Lung microvascular endothelial cell (primary cell): Measurements from ENCODE around the gene KCTD16. TPM values are rescaled to one million over a fixed set of nuclear protein-coding genes. Genes with fewer than 3 reads are reported as not detected.

Experiments
- DNase-seq, 2 donors: peaks; one replicate each; pipeline versions ENCODE4 v3.0.0 to v3.0.0-alpha.2; 2010; ENCODE audit warnings: low read depth in 2 of 2
- total RNA-seq: library from RNA; depleted of rRNA; stranded (reverse); fragments of >200 nt; gene quantifications from 2 replicates; pipeline ENCODE4 v1.2.1, GENCODE V29; 2014

The KCTD16 gene
- total RNA-seq, 1 donor from 2014 or later, result under 0.01 TPM

DNA sequence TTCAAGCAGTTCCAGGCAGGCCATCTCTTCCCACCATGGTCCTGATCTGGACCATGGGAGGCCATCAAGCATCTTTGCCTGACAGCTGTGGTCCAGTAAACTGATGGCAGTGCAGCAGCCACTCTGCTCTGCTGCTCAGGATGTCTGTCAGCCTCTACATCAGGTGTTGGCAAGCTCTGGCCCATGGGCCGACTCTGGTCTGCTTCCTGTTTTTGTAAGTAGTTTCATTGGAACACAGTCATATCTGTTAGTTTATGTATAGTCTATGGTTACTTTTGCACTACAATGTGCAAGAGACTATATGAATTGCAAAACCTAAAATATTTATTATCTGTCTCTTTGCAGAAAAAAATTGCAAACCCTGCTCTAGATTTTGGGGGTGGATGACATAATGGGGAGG lies 225.0 kb downstream of the KCTD16 start:
- DNase-seq, result no peak

DNA sequence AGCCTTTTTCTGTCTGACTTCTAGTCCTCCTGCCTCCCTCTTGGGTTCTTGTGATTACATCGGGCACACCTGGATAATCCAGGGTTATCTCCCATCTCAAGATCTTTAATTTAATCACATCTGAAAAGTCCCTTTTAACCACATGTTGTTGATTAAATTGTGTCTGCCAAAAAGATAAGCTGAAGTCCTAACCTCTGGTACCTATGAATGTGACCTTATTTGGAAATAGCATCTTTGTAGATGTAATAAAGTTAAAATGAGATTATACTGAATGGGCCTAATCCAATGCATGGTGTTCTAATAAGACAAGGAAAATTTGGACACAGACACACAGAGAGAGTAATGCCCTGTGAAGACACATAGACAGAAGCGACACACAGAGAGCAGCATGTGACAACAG lies 232.4 kb downstream of the KCTD16 start:
- DNase-seq, result no peak

GRCh38 chr5:144403817-144404420 lies 233.2 kb downstream of the KCTD16 start:
- DNase-seq, result no peak

GRCh38 chr5:144404672-144405071 lies 234.0 kb downstream of the KCTD16 start:
- DNase-seq, result no peak

DNA sequence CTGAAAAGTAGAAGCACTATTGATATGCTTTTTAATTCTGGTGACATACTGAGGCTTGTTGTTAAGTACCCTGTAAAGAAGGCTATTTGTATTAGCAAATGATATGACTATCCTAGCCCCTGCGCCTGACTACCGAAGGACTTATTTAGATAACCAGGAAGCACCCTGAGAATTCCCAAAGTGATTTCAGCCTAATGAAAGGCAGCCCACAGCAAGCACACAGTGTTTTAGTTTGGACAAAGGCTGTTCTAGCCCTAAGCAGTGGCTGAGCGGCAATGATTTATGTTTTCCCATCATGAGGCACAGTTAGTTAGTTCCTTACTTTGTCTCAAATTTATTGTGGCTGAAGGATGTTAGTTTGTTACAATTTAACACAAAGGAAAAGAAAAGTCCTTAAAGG lies 235.3 kb downstream of the KCTD16 start:
- DNase-seq, result no peak

- no peak for DNase-seq
Measured at GRCh38 chr5:144406442-144406841, 235.8 kb downstream of the KCTD16 start.

DNA sequence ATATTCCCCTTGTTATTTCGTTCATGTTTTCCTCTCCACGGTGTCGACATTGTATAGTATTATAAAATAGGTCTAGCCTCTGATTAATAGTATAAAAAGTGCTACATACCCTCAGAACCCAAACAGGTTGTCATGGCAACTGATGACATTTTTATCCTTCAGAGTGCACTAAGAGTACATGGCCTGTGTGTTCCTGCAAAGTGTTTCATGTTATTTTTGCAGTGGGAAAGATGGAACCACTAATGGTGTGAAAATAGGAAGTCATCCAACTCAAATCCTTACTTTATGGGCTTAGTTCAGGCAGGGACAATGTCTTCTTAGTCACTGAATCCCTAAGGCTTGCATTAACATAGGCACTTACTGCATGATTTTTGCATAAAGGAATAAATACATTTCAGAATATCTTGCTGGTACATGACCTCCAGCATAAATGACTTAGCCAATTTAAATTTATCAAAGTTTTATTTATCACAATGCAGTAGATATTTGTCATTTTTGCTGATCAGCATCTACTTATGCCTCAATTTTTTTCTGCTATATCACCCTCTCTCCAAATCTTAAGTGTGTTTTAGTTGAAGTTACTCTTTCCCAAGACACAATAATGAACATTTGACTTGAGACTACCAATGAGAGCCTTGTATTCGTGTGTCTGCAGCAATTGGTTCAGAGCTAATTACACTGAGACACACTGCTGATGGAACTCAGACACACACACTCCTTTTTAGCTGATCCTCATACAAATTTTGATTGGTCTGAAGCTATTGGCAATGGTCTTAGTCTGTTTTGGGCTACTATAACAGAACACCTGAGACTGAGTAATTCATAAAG lies 243.7 kb downstream of the KCTD16 start:
- DNase-seq, result no peak

GRCh38 chr5:144416196-144416595 lies 245.5 kb downstream of the KCTD16 start:
- DNase-seq, result no peak

- DNase-seq, result no peak
Measured at GRCh38 chr5:144418719-144419118, 248.0 kb downstream of the KCTD16 start.

- no peak for DNase-seq
Measured at GRCh38 chr5:144421411-144421810, 250.7 kb downstream of the KCTD16 start.

DNA sequence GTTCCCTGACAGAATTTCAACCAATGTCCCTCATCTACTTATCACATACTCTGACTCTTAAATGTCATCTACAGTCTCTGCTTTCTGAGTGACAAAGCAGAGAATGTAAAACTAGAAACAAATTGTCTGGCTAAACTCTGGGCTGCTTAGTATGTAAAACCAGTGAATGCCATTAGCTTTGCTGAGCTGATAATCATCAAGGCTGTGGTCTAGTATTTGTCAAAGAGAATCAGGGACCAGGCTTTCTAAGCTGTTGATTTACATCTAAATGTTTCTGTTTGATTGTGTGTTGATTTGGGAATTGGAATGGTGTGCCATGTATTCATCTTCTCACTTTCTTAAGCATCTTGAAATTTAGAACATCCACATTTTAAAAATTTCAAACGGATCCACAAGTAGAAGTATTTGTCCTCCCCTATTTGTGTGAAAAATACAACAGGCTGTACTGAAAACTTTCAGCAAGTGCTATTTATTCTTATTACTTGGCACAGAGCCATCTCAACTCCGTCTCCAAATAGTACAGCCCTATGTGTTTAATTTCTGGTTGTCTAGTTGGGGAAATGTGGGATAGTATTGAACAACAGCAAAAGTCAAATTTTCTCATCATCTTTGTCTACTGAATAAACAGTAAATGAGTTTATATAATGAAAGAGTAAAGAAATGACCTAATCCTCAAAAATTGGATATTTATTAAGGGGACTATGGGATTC lies 251.5 kb downstream of the KCTD16 start:
- DNase-seq, result no peak

DNA sequence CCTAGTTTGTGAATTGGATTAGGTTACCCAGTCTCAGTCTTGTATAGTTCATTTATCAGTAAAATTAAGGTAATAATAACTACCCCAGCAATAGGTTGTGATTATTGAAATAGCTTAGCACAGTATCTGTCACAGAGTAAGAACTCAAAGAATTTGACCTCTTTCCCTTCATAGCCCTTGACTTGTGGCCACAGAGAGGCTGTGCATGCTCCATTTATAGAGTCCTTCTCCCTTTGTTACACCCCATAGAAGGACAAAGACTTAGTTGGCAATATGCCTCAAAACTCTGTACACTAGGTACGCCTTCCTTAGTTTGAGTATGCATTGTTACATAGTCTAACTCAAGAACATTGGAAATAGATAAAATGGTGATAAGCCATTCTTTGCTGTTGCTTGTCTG lies 257.2 kb downstream of the KCTD16 start:
- no peak for DNase-seq

DNA sequence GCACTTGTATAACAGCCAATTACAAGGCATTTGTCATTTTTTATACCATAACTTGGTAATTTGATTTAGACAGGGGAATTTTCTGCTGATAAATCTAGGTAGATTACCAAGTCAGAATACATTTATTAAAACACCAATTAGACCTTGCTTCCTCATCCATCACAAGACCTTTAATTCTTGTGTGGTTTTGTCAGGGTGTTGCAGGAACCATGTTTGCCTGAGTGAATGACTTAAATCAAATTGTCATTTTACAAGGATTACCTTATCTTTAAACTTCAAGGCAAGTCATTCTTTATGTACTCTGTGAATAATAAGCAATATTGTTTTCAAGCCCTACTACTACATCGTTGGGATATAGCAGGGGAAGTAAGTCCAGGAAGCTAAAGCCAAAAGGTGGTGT lies 257.7 kb downstream of the KCTD16 start:
- DNase-seq, result no peak

GRCh38 chr5:144429405-144429804 lies 258.7 kb downstream of the KCTD16 start:
- no peak for DNase-seq

DNA sequence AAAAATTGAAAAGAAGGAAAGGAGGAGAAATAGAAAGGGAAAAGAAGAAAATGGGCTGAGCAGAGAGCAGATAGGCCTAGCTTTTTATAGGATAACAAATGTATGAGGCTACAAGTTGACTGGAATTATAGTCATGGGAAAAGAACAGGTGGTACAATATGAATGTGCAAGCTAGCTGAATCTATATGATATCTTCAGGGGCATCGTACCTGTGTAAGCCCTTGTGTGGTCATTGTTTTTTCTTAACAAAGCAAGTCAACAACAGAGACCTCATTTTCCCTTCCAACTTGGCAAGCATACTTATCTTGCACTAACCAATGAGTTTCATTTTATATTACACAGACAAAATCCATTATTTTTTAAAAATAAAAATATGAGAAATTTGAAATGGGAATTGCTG lies 259.2 kb downstream of the KCTD16 start:
- no peak for DNase-seq

DNA sequence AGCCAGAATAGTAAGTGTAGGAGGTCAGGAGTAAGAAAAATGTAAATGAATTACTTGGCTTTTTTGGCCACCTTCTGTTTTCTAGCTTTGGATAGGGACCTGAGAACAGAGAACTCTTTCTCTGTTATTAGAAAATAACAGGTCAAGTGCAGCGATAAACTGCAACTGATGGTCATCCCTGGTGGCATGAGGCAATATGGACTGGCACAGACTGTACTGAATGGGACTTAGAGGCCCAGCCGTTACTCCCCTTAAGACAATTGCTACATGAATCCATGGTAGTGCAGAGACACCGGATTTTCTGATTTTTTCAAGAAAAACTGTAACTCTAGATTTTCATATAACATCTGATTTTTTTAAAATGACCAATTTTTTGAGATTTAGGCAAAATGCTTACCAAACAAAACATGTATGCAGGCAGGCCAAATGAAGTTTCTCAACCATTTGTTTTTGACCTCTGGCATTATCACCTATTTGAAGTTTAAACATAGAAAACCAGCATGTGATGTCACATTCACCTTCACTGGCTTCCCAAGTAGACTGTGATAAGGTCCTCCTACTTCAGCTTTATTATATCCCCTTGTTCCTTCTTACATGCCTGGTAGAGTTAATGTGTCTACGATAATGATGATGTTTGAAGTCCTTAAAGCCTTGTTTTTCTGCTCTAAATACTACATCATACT lies 262.6 kb downstream of the KCTD16 start:
- DNase-seq, result no peak

GRCh38 chr5:144433893-144434292 lies 263.2 kb downstream of the KCTD16 start:
- no peak for DNase-seq

GRCh38 chr5:144436007-144436406 lies 265.3 kb downstream of the KCTD16 start:
- DNase-seq, result no peak

GRCh38 chr5:144438237-144438636 lies 267.6 kb downstream of the KCTD16 start:
- DNase-seq, result no peak

DNA sequence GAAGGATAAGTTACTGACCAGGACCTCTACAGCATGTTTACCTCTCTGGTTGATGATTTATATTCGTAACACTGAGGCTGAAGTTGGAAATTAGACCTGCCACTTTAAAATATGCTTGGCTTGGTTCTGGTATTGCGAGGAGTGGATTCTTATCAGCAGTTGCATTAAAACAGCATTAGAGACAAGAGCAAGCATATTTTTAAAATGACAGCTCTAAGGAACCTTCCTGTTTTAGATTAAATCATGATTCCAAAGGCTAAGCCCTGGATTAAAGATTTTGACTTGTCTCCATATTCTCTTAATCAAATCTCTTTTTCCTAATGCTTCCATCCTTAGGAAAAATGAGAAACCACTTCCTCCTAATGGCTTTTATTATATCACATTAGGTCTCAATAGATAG lies 277.8 kb downstream of the KCTD16 start:
- no peak for DNase-seq

- no peak for DNase-seq
Measured at GRCh38 chr5:144451187-144451973, 280.7 kb downstream of the KCTD16 start.
